Mesothelial cell of epicardium (in vitro differentiated cells): ENCODE measurements around the gene TMEM125. TPM values are rescaled to one million over a fixed set of nuclear protein-coding genes. Genes with fewer than 3 reads are reported as not detected.
A peak's percentile ranks its signal among the peaks of the same experiment; 100 is the strongest.

Experiments used
- DNase-seq, 2 experiments: peaks; one replicate each; pipeline ENCODE4 v3.0.0; 2021; ENCODE audit warnings: low spot score in 2 of 2; ENCODE audit not compliant: unreplicated experiment in 2 of 2
- H3K27ac Mint-ChIP-seq: 2 replicates; pipeline ENCODE4 v1.8.0; 2021; ENCODE audit warnings: mixed read lengths
- H3K27me3 Mint-ChIP-seq: 2 replicates; pipeline ENCODE4 v1.8.0; 2021; ENCODE audit warnings: low read depth, mixed read lengths
- H3K36me3 Mint-ChIP-seq: 2 replicates; pipeline ENCODE4 v1.8.0; 2021; ENCODE audit warnings: mixed read lengths
- H3K4me1 Mint-ChIP-seq: 2 replicates; pipeline ENCODE4 v1.8.0; 2021; ENCODE audit warnings: mixed read lengths
- H3K4me3 Mint-ChIP-seq: 2 replicates; pipeline ENCODE4 v1.8.0; 2021; ENCODE audit warnings: mild to moderate bottlenecking, moderate library complexity, mixed read lengths
- H3K9me3 Mint-ChIP-seq: 2 replicates; pipeline ENCODE4 v1.8.0; 2021; ENCODE audit warnings: mixed read lengths
- CTCF ChIP-seq: fragments of 200-600 bp; sonication (generic); IDR thresholded peaks from one replicate; pipeline ENCODE4 v1.5.0; 2021; ENCODE audit warnings: antibody characterized with exemption; ENCODE audit not compliant: unreplicated experiment
- total RNA-seq: library from RNA; stranded (reverse); gene quantifications from 3 replicates; pipeline ENCODE4 v1.2.1, GENCODE V29; 2021

TMEM125 gene
- total RNA-seq, 1 donor from 2014 or later, result 9.2 TPM

GRCh38 chr1:43267291-43267805 is 2.4 kb upstream of the TMEM125 start:
- Mint-ChIP-seq H3K4me3 (no peak overlapping the region), H3K36me3 (peaks cover 3% of the 10 kb centered on the region), H3K4me1 (peaks cover 33% of the 10 kb centered on the region), H3K27me3 (peaks cover 3% of the 10 kb centered on the region), H3K9me3 (peaks cover 19% of the 10 kb centered on the region), H3K27ac (no peak overlapping the region)
- no peak for DNase-seq
- TF ChIP-seq CTCF, result no peak

GRCh38 chr1:43267818-43268425 is 1.9 kb upstream of the TMEM125 start:
- H3K4me1 Mint-ChIP-seq, result peaks cover 33% of the 10 kb centered on the region
- peaks cover 13% of the 10 kb centered on the region for H3K9me3 Mint-ChIP-seq
- H3K27me3 Mint-ChIP-seq, result peaks cover 3% of the 10 kb centered on the region
- DNase-seq, result no peak
- TF ChIP-seq CTCF, result no peak
- no peak overlapping the region for H3K27ac Mint-ChIP-seq
- H3K4me3 Mint-ChIP-seq, result no peak overlapping the region
- H3K36me3 Mint-ChIP-seq, result no peaks in the 10 kb centered on the region

GRCh38 chr1:43270421-43271095 is 775 bp downstream of the TMEM125 start:
- DNase-seq, result peak; percentile 43 to 64
- TF ChIP-seq CTCF, result no peak
- H3K27me3 Mint-ChIP-seq, result peaks cover 3% of the 10 kb centered on the region
- H3K9me3 Mint-ChIP-seq, result peaks cover 6% of the 10 kb centered on the region
- peak overlapping the region; percentile 98 for H3K27ac Mint-ChIP-seq
- H3K4me3 Mint-ChIP-seq, result peak overlapping the region; percentile 77
- H3K36me3 Mint-ChIP-seq, result no peaks in the 10 kb centered on the region
- H3K4me1 Mint-ChIP-seq, result peaks cover 33% of the 10 kb centered on the region

GRCh38 chr1:43271186-43272118 is 1.7 kb downstream of the TMEM125 start:
- no peaks in the 10 kb centered on the region for H3K9me3 Mint-ChIP-seq
- TF ChIP-seq CTCF, result no peak
- peaks cover 3% of the 10 kb centered on the region for H3K27me3 Mint-ChIP-seq
- no peak for DNase-seq
- peak overlapping the region; percentile 77 for H3K4me3 Mint-ChIP-seq
- peaks cover 33% of the 10 kb centered on the region for H3K4me1 Mint-ChIP-seq
- H3K27ac Mint-ChIP-seq, result peak overlapping the region; percentile 98
- H3K36me3 Mint-ChIP-seq, result no peaks in the 10 kb centered on the region

GRCh38 chr1:43272161-43272560 is 2.4 kb downstream of the TMEM125 start:
- H3K27me3 Mint-ChIP-seq, result peaks cover 3% of the 10 kb centered on the region
- no peak overlapping the region for H3K27ac Mint-ChIP-seq
- TF ChIP-seq CTCF, result no peak
- peaks cover 33% of the 10 kb centered on the region for H3K4me1 Mint-ChIP-seq
- no peak overlapping the region for H3K4me3 Mint-ChIP-seq
- no peaks in the 10 kb centered on the region for H3K9me3 Mint-ChIP-seq
- H3K36me3 Mint-ChIP-seq, result no peaks in the 10 kb centered on the region
- no peak for DNase-seq
